H1 (cell line): ENCODE measurements around the gene BRD2. TPM values are rescaled to one million over a fixed set of nuclear protein-coding genes. Genes with fewer than 3 reads are reported as not detected.

Experiments used
- ASH2L ChIP-seq: fragments of 200-600, 300-600 bp; sonication (generic); IDR thresholded peaks from one replicate; pipeline ENCODE4 v1.7.1; 2017; ENCODE audit warnings: low read length
- BCL11A ChIP-seq, 2 experiments: IDR thresholded peaks; one replicate each; pipeline ENCODE4 v1.6.1; 2011; ENCODE audit warnings: low read depth in 2 of 2, low read length in 2 of 2, mild to moderate bottlenecking in 2 of 2
- CBX5 ChIP-seq: fragments of 300-800, 300-1000 bp; sonication (generic); IDR thresholded peaks from 2 replicates; pipeline ENCODE4 v1.7.1; 2016; ENCODE audit warnings: antibody characterized with exemption, low read length, low read depth
- CHD7 ChIP-seq: fragments of 300-600 bp; sonication (generic); IDR thresholded peaks from 2 replicates; pipeline ENCODE4 v1.7.1; 2012; ENCODE audit warnings: low read length, moderate library complexity, mild to moderate bottlenecking, inconsistent platforms; ENCODE audit not compliant: insufficient replicate concordance
- CREB1 ChIP-seq: IDR thresholded peaks from 2 replicates; pipeline ENCODE4 v1.6.1; 2012; ENCODE audit warnings: inconsistent platforms
- MAFK ChIP-seq: IDR thresholded peaks from 2 replicates; pipeline ENCODE4 v1.6.1; 2012; ENCODE audit warnings: low read depth, mild to moderate bottlenecking, improper control_type of control experiment, low read length
- RFX5 ChIP-seq: IDR thresholded peaks from 2 replicates; pipeline ENCODE4 v1.6.1; 2011; ENCODE audit warnings: low read depth, low read length, improper control_type of control experiment, borderline replicate concordance
- SP2 ChIP-seq: IDR thresholded peaks from 2 replicates; pipeline ENCODE4 v1.6.1; 2012; ENCODE audit warnings: mild to moderate bottlenecking, low read length, inconsistent platforms
- SRF ChIP-seq: IDR thresholded peaks from 2 replicates; pipeline ENCODE4 v1.6.1; 2011; ENCODE audit warnings: mild to moderate bottlenecking, low read depth, low read length, moderate library complexity
- ZNF274 ChIP-seq: IDR thresholded peaks from 2 replicates; pipeline ENCODE4 v1.7.0; 2012; ENCODE audit warnings: low read length, borderline replicate concordance; ENCODE audit errors: extremely low read depth
- polyA plus RNA-seq, 7 experiments: library from polyadenylated mRNA; depleted of rRNA in 3 of 7; stranded (reverse) in 5 of 7; unstranded in 2 of 7; fragments of >200 nt in 5 of 7; fragments of 200-250 nt in 2 of 7; gene quantifications; 1 replicate in 5 of 7; 2 replicates in 1 of 7; 4 replicates in 1 of 7; pipeline versions ENCODE4 v1.2.1 to v1.2.3, GENCODE V29; 2011 to 2013; ENCODE audit warnings: missing spikeins in 2 of 7, mixed read lengths in 2 of 7
- total RNA-seq: library from RNA; stranded (reverse); fragmentation: NEBNext Ultra II Directional; extraction: Animal tissue kit (Norgen Biotek cat#: 25700); gene quantifications from 2 replicates; pipeline ENCODE4 v1.2.1, GENCODE V29; 2021

The BRD2 gene
- total and polyA plus RNA-seq, 2 of the 8 experiments (the other 6 are each of a cell fraction or from before 2014, with no cell fraction given): 132 to 185 TPM

DNA sequence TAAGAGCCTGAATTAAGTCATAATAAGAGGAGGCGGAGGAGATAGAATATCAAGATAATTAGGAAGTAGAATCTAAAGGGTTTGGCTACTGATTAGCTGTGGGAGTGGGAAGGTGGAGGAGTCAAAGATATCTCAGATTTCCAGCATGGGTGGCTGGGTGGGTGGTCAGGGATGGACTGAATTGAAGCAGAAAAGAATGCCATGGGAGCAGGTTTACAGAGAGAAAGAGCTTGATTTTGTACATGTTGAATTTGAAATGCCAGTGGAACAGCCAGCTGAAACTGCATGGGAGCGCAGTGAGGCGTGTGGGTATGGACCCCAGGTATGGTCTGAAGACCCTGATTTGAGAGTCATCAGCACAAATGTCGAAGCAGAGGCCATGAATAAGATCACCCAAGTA is 14.1 kb upstream of the BRD2 start (continued):
- TF ChIP-seq CHD7 (no peak), SP2 (no peak), RFX5 (no peak), ASH2L (no peak), BCL11A (IDR thresholded peaks at IDR 0.05; ENCODE audit: low read depth in 2 of 2, low read length in 2 of 2) (no peak), SRF (no peak), CBX5 (no peak), CREB1 (no peak), MAFK (no peak), ZNF274 (no peak)
